ENCODE results near the gene PDXP. TPM values are rescaled to one million over a fixed set of nuclear protein-coding genes. Genes with fewer than 3 reads are reported as not detected.

PDXP gene
- total RNA-seq, 1 experiment from 2014 or later: 24.5 TPM

DNA sequence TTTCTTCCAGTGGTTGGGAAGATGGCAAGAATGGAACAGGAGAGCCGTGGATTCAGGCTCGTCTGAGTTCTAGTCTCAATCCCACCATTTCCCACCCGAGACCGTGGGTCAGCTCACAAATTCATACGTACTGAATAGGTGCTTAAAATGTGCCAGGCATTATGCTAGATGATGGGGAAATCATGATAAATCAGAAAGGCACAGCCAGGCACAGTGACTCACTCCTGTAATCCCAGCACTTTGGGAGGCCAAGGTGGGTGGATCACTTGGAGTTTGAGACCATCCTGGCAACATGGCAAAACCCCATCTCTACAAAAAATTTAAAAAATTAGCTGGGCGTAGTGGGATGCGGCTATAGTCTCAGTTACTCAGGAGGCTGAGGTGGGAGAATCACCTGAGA lies 45.4 kb downstream of the PDXP start:
- no peak for DNase-seq
- intact Hi-C loops (cut with micrococcal nuclease; ENCODE audit: unreplicated experiment): no loop called here
- Mint-ChIP-seq H3K4me1 (ENCODE audit: low read depth, unreplicated experiment) (no peaks in the 10 kb centered on the region), H3K9me3 (ENCODE audit: unreplicated experiment) (no peaks in the 10 kb centered on the region), H3K27ac (ENCODE audit: unreplicated experiment) (no peak overlapping the region), H3K4me3 (ENCODE audit: unreplicated experiment) (no peak overlapping the region), H3K36me3 (ENCODE audit: insufficient read depth, unreplicated experiment) (no peaks in the 10 kb centered on the region), H3K27me3 (ENCODE audit: insufficient read depth, unreplicated experiment) (no peaks in the 10 kb centered on the region)
- H3K4me1 ChIP-seq: 0 out of 2 replicates have a peak, but pooled peaks cover 8% of the 10 kb centered on the region
- BruUV-seq (replicated peaks): no TSS peak
- TF ChIP-seq CTCF (IDR thresholded peaks at IDR 0.05; ENCODE audit: insufficient read depth in 1 of 2, low read depth in 1 of 2, low read length in 1 of 2, severe bottlenecking in 1 of 2, unreplicated experiment in 1 of 2): no peak
- CTCF ChIA-PET: no interaction called here
- POLR2A ChIA-PET: no interaction called here
- no peaks in the 10 kb centered on the region for H3K36me3 ChIP-seq (ENCODE audit: control insufficient read depth, insufficient read depth, low read length)
- no peak overlapping the region for H3K4me3 ChIP-seq (ENCODE audit: low read depth, low read length)
- H3K9me3 ChIP-seq: no peaks in the 10 kb centered on the region
- H3K27me3 ChIP-seq (replicated peaks; ENCODE audit: control insufficient read depth, insufficient read depth, low read length): no peaks in the 10 kb centered on the region

DNA sequence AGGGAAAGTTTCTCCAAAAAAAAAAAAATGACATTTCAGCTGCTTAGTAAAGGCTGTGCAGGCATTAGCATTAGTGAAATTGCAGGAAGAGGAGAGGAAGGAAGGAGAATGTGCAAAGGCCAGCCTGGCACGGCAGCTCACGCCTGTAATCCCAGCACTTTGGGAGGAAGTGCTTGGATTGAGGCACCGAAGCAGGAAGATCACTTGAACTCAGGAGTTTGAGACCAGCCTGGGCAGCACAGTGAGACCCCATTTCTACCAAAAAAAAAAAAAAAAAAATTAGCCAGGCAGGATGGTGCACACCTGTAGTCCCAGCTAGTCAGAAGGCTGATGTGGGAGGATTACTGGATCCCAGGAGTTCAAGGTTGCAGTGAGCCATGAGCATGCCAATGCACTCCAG lies 46.1 kb downstream of the PDXP start:
- POLR2A ChIA-PET: interaction anchor here (0.7 kb wide), 1 partner anchor 104 kb away, joined by 4 read pairs; no protein-coding TSS in a partner anchor
- Mint-ChIP-seq H3K4me1 (ENCODE audit: low read depth, unreplicated experiment) (no peaks in the 10 kb centered on the region), H3K27me3 (ENCODE audit: insufficient read depth, unreplicated experiment) (no peaks in the 10 kb centered on the region), H3K9me3 (ENCODE audit: unreplicated experiment) (no peaks in the 10 kb centered on the region), H3K27ac (ENCODE audit: unreplicated experiment) (no peak overlapping the region), H3K4me3 (ENCODE audit: unreplicated experiment) (no peak overlapping the region), H3K36me3 (ENCODE audit: insufficient read depth, unreplicated experiment) (no peaks in the 10 kb centered on the region)
- no peak overlapping the region for H3K4me3 ChIP-seq (ENCODE audit: low read depth, low read length)
- 0 out of 2 replicates have a peak, but pooled peaks cover 8% of the 10 kb centered on the region for H3K4me1 ChIP-seq
- H3K36me3 ChIP-seq (ENCODE audit: control insufficient read depth, insufficient read depth, low read length): no peaks in the 10 kb centered on the region
- BruUV-seq (replicated peaks): no TSS peak
- no peak for DNase-seq
- no peaks in the 10 kb centered on the region for H3K27me3 ChIP-seq (replicated peaks; ENCODE audit: control insufficient read depth, insufficient read depth, low read length)
- TF ChIP-seq CTCF (IDR thresholded peaks at IDR 0.05; ENCODE audit: insufficient read depth in 1 of 2, low read depth in 1 of 2, low read length in 1 of 2, severe bottlenecking in 1 of 2, unreplicated experiment in 1 of 2): no peak
- H3K9me3 ChIP-seq: no peaks in the 10 kb centered on the region
- CTCF ChIA-PET: interaction anchor here (0.7 kb wide), 1 partner anchor 361 kb away, joined by 3 read pairs; no protein-coding TSS in a partner anchor
- intact Hi-C loops (cut with micrococcal nuclease; ENCODE audit: unreplicated experiment): no loop called here

- no peak for TF ChIP-seq CTCF (IDR thresholded peaks at IDR 0.05; ENCODE audit: insufficient read depth in 1 of 2, low read depth in 1 of 2, low read length in 1 of 2, severe bottlenecking in 1 of 2, unreplicated experiment in 1 of 2)
- Mint-ChIP-seq H3K36me3 (ENCODE audit: insufficient read depth, unreplicated experiment) (no peaks in the 10 kb centered on the region), H3K27ac (ENCODE audit: unreplicated experiment) (no peak overlapping the region), H3K4me1 (ENCODE audit: low read depth, unreplicated experiment) (no peaks in the 10 kb centered on the region), H3K4me3 (ENCODE audit: unreplicated experiment) (no peak overlapping the region), H3K9me3 (ENCODE audit: unreplicated experiment) (no peaks in the 10 kb centered on the region), H3K27me3 (ENCODE audit: insufficient read depth, unreplicated experiment) (no peaks in the 10 kb centered on the region)
- H3K4me1 ChIP-seq: 0 out of 2 replicates have a peak, but pooled peaks cover 8% of the 10 kb centered on the region
- H3K27me3 ChIP-seq (replicated peaks; ENCODE audit: control insufficient read depth, insufficient read depth, low read length): no peaks in the 10 kb centered on the region
- CTCF ChIA-PET: no interaction called here
- no TSS peak for BruUV-seq (replicated peaks)
- H3K9me3 ChIP-seq: no peaks in the 10 kb centered on the region
- intact Hi-C loops (cut with micrococcal nuclease; ENCODE audit: unreplicated experiment): no loop called here
- H3K4me3 ChIP-seq (ENCODE audit: low read depth, low read length): no peak overlapping the region
- H3K36me3 ChIP-seq (ENCODE audit: control insufficient read depth, insufficient read depth, low read length): no peaks in the 10 kb centered on the region
- POLR2A ChIA-PET: no interaction called here
- no peak for DNase-seq
These were observed 46.7 kb downstream of the PDXP start for GRCh38 chr22:37705205-37705604.
